ENCODE measurements around the gene CALHM3.
"Not testable (repeated sequence)": the region's sequence is repeated elsewhere in the genome, so short reads cannot be mapped to it uniquely, and the experiment has no call there.

Gene CALHM3, protein sequence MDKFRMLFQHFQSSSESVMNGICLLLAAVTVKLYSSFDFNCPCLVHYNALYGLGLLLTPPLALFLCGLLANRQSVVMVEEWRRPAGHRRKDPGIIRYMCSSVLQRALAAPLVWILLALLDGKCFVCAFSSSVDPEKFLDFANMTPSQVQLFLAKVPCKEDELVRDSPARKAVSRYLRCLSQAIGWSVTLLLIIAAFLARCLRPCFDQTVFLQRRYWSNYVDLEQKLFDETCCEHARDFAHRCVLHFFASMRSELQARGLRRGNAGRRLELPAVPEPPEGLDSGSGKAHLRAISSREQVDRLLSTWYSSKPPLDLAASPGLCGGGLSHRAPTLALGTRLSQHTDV
- 0 to 0.05 reads per million in 2 donors for total RNA-seq

DNA sequence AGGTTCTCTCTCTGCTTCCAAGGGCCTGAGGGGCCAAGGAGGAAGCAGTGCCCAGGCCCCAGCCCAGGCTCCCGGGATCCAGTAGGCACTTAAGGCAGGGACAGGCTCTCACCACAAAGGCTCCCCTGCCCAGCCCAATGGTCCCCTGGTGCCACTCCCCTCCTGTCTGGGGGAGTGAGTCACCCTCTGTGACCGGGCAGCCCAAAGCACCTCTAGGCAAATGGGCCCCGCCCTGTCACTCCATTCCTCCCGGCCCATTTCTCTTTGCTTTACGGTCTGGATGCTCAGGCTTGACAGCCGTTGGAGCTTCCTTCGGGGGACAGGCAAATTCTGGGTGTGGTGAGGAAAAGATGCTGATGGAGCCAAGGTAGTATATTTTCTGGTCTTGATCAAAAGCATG lies at the start of gene CALHM3:
CALHM3 (minus strand) TSS at position 106 of the 400 bp plus-strand sequence. CDS start 208 bp downstream, outside the sequence.
- no peak for DNase-seq

GRCh38 chr10:103528549-103528948 lies 49.5 kb upstream of the CALHM3 start:
- DNase-seq, result no peak

- not testable (repeated sequence) for DNase-seq
These were observed 48.4 kb upstream of the CALHM3 start for GRCh38 chr10:103527476-103527875.

- no peak for DNase-seq
These were observed 46.9 kb upstream of the CALHM3 start for GRCh38 chr10:103525901-103526300.

GRCh38 chr10:103523683-103524082 lies 44.6 kb upstream of the CALHM3 start:
- DNase-seq, result no peak

- not testable (repeated sequence) for DNase-seq
These were observed 43.0 kb upstream of the CALHM3 start for GRCh38 chr10:103522006-103522405.

DNA sequence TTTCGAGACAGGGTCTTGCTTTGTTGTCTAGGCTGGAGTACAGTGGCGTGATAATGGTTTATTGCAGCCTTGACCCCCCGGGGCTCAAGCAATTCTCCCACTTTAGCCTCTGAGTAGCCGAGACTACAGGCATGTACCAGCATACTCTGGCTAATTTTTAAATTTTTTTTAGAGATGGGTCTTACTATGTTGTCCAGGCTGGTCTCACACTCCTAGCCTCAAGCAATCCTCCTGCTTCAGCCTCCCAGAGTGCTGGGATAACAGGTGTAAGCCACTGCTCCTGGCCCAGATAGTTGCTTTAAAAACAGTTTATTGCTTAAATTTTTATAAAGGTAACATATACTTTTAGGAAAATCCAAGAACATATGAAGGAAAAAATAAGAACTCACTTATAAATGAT lies 40.8 kb upstream of the CALHM3 start:
- no peak for DNase-seq

DNA sequence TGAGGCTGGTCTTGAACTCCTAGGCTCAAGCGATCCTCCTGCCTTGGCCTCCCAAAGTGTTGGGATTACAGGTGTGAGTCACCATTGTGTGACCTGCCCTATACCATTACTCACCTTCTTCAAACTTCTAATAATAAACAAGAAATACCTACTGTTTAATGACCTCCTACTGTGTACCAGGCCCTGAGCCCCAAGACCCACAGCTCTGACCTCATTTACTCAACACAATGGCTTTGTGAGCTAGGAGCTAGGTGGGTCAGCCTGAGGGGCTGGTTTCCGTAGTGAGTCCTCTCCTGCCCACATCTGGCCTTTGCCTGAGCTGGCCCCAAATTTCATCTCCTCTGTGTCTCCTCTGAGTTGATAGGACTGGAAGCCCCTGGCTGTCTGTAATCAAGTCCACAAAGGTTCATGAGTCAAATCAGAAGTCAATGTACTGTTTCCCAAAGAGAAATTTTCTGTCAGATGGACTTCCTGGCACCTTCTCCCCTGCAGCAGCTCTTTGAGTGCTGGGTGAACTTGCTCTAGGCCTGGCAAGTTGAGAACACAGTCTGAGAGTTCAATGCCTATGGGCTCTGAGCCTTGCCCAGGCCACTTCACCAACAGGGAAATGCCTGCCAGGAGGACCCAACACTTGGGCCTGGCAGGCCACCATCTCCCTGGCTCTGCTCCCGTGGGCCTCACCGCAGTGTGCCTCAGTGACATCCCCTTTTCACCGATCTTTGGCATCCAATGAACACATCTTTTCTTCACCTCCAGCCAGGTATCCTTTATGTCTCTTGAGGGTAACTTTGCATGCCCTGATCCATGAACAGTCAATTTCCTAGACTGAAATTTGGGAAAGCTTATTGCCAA lies 38.4 kb upstream of the CALHM3 start:
- no peak for DNase-seq

- no peak for DNase-seq
These were observed 35.2 kb upstream of the CALHM3 start for GRCh38 chr10:103514244-103514643.

- DNase-seq, result no peak
These were observed 34.5 kb upstream of the CALHM3 start for GRCh38 chr10:103513380-103514060.

DNA sequence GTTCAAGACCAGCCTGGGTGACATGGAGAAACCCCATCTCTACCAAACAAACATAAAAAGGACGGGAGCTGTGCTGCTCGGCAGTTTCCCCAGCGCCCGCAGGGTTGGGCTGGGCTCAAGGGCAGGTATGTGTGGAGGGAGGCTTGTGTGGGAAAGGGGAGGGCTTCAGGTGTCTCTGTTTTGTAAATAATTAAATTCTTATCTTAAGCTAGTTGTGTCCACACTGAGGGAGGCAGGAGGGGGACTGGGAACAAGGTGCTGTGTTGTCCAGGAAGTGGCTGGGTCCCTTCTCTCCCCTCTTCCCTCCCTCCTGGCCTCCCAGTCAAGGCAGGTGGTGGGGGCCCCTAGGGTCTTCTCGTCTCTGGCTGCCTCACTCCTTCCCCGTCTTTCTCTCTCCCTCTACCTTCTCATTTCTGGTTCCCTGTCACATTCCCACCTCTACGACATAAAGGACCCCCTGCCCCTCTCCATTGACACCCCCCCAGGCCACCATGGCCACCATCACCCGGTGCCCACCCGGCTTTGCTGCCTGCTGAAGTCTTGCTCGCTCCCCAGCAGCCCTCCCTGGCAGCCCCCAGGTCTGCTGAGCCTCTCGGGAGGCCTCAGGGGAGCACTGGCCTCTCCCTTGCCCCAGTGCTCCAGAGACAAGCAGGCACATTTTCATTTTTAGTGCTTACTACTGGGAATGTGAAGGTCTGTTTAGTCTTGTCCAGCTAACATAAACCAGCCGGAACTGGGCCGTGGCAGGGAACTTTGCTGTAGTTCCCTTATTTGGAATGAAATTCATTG lies 33.7 kb upstream of the CALHM3 start:
- no peak for DNase-seq

DNA sequence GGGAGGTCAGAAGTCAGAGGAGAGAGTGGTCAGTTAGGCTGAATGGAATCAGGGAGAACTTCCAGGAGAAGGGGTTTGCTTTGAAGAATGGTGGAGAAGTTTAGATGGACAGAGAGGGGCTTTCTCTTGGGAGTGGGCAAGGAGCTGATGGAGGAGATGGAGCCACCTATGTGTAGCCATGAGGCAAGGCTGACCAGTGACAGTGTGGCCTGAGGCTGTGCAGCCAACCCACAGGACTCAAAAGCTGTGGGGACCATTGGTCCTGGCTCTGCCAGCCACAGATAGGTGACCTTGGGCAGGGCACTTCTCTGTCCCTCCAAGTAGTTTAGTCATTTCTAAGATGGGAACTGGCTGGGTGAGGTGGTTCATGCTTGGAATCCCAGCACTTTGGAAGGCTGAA lies 33.1 kb upstream of the CALHM3 start:
- no peak for DNase-seq

DNA sequence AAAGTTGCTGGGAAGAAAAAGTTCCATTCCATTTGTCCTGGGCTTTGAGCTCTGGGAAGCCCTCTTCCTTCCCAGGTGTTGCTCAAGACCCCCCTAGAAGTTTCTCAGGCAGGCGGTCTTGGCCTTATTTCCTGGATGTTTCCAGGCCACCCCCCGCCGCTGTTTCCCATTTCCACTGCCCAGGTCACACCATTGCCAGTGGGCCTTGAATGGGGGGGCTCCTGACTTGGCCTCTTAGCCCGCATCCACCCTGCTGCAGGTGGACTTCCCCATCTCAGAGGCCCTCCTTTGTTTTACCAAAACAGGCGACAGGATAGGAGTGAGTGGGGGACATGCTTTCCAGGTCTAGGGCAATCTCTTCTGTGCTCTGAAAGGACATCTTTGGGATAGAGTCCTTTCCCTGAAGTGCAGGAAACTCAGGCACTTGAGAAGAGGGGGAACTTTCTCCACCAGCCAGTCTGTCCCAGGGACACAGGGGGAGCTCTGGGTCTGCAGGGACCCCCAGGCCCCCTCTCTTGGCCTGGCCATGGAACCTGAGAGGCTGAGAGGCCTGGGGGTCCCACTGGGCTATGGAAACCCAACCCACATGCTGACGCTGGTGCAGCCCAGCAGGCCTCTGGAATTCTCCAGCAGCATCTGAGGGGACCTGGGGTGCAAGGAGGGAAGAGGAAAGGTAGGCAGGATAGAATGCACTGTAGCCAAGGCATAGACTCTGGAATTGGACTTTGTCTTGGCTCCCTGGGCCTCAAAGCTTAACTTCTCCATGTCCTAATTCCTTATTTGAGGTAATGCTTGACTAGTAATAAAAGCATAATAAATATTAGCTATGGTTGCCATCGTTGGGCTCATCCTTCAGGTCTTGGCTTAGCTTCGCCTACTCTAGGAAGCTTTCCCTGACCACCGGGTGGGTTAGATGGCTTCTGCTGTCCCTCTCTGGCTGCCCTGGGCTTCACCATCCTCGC lies 32.0 kb upstream of the CALHM3 start:
- DNase-seq, result no peak

DNA sequence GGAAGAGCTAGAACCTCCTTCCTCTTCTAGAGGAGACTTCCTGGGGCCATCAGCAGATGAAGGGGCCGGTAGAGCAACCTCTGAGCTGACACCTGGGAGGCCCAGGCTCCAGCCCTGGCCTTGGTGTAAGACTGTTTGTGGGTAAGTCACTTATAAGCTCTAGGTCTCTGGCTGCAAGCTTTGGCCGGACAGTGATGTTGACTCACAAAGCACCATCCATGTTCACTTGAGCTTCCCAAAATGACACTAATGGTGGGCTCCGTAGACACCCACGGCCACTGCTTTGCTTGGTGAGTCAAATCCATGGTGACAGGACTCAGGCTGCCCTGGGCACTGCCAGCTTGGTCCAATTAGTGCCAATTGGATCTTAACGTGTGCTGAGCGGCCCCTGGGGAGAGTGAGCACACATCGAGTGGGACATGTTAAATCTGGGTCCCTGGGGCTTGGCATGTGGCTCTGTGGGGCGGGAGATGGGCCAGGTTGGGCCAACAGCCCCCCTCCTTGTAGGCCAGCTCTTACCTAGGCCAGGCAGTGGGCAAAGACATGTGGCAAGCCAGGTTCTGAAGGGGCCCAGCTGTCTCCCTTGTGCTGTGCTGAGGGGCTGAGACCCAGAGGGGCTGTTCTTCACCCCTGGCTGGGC lies 31.1 kb upstream of the CALHM3 start:
- DNase-seq, result no peak

DNA sequence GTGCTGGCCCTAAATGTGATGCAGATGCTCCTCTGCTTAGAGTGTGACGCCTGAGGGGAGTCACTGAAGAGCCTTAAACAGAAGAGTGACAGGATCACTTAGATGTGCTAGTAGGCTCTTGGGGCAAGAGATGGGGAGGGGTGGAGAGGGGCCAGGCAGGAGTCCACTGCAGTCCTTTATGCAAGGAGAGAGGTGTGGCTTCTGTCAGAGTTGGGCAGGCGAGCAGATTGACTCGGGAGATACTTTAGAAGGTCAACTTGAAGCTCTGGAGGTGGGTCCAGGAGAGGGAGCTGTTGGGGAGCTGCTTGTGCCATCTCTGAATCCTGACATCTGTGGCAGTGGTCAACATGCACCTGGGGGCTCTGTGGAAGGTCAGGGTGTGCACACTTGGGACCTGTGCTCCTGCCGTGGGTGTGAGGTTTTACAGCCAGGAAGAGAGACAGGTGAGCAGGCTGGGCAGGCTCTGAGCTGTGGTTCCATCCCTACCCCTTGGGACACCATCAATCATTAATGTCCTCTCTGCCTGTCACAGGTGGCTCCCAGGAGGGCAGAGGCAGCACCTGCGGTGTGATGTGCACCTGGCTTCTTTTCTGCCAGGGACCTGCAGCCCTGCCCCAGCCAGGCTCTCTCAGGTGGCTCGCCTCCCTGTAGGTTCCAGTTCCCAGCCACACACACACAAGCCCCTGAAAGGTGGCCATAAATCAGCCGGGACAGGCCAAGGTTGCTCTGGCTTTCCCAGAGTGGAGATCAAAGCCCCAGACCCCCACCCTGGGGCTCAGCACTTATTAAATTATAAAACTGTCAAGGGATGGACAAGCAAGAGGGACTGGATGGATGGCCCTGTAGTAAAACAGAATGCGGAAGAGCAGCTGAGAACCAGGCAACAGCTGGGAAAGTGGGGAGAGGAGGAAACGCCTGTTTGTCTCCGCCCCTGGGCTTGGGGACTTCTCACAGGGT lies 28.5 kb upstream of the CALHM3 start:
- no peak for DNase-seq

- no peak for DNase-seq
These were observed 27.0 kb upstream of the CALHM3 start for GRCh38 chr10:103506061-103506460.

DNA sequence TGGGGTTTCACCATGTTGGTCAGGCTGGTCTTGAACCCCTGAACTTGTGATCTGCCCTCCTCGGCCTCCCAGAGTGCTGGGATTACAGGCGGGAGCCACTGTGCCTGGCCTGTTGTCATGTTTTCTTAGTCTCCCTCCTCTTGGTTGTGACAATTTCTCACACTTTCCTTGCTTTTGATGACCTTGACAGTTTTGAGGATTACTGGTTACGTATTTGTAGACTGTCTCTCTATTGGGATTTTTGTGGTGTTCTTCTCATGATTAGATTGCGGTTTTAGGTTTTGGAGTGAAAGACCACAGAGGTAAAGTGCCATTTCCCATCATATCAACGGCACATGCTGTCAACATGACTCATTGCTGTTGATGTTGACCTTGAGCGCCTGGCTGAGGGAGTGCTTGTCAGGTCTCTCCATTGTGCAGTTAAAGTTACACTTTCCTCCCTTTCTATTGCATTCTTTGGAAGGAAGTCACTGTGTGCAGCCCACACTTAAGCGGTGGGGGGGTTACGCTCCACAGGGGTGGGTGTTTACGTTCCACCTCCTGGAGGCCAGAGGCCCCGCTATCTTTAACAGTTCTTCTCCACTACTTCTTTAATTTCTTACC lies 25.2 kb upstream of the CALHM3 start:
- no peak for DNase-seq

DNA sequence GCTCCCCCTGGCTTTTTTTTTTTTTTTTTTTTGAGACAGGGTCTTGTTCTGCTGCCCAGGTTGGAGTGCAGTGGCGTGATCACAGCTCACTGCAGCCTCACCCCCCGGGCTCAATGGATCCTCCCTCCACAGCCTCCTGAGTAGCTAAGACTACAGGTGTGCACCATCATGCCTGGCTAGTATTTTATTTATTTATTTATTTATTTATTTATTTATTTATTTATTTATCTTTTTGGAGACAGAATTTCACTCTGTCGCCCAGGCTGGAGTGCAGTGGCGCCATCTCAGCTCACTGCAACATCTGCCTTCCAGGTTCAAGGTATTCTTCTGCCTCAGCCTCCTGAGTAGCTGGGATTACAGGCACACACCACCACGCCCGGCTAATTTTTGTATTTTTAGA lies 24.7 kb upstream of the CALHM3 start:
- not testable (repeated sequence) for DNase-seq

Measured in activated gamma-delta T cell (primary cell).